ENCODE measurements around the gene CDHR2.
"Not testable (repeated sequence)": the region's sequence is repeated elsewhere in the genome, so short reads cannot be mapped to it uniquely, and the experiment has no call there.

CDHR2 gene

DNA sequence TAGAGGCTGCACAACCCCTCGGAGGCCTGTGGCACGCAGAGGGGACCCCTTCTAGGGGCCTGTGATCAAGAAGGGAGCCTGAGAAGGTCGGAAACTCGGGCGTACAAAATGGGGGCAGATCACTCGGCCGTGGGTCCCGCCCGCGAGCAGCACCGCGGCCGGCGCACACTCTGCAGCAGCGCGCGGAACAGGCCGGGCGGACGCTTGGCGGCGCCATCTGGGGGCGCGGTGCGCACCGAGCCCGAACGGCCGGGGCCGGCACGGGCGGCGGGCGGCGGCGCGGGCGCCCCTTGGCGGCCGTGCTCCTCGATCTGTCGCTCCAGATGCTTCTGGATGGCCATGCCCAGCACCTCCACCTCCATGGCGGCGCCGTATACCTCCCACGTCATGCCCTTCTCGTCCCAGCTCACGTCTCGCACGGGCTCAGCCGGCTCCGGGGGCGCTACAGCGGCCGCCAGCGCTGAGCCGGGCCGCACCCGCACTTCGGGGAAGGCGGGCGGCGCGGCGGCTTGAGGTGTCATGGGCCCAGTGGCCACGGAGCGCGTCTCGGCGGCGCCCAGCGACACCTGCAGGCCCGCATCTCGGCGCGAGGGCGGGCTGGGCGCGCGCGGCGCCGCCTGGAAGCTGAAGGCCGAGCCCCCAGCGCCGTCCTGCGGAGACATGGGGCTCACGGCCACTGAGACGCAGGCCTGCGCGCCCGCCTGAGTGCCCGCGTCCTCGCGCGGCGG is 47.7 kb downstream of the CDHR2 start:
- TF ChIP-seq, protein P1, sequence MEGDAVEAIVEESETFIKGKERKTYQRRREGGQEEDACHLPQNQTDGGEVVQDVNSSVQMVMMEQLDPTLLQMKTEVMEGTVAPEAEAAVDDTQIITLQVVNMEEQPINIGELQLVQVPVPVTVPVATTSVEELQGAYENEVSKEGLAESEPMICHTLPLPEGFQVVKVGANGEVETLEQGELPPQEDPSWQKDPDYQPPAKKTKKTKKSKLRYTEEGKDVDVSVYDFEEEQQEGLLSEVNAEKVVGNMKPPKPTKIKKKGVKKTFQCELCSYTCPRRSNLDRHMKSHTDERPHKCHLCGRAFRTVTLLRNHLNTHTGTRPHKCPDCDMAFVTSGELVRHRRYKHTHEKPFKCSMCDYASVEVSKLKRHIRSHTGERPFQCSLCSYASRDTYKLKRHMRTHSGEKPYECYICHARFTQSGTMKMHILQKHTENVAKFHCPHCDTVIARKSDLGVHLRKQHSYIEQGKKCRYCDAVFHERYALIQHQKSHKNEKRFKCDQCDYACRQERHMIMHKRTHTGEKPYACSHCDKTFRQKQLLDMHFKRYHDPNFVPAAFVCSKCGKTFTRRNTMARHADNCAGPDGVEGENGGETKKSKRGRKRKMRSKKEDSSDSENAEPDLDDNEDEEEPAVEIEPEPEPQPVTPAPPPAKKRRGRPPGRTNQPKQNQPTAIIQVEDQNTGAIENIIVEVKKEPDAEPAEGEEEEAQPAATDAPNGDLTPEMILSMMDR (IDR thresholded peaks at IDR 0.05; ENCODE audit: extremely low read depth, missing control alignments), result peak; percentile 50
- DNase-seq (ENCODE audit: low spot score), result peak; percentile 88

DNA sequence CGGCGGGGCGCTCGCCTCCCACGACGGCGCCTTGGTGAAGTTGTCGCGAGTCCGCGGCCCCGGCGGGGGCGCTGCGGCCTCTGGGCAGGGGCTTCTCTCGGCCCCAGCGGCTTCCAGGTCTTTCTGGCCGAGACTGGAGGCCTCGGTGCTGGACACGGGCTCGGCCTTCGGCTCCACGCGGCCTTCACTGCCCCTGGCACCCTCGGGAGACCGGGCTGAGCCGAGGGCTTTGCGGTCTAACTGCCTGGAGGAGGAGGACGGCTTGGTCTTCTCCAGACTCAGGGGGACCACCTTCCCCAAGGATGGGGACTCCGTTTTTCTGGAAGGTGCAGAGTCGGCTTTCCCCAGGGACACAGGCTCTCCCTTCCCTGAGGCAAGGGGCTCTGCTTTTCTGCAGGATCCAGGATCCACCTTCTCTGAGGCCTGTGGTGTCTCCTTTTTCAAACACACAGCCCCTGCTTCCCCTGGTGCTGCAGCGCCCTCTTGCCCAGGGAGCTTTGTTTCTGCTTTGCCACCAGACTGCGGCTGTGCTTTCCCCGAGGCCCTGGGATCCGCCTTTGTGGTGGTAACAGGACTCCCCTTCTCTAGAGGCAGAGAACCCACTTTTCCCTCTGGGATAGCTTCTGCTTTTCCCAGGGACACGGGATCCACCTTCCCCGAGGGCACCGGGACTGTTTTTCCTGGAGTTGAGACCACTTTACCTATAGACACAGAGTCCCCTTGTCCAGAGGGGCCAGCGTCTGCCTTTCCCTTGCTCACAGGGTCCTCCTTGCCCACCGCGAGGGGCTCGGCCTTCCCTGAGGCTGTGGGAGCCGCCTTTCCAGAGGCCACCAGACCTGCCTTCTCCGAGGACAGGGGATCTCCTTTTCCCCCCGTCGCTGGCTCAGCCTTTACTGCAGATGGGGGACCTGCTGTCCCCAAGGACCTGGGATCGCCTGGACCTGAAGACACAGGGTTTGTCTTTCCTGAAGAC is 48.6 kb downstream of the CDHR2 start:
- TF ChIP-seq, protein P1 (IDR thresholded peaks at IDR 0.05; ENCODE audit: extremely low read depth, missing control alignments), result no peak
- no peak for DNase-seq (ENCODE audit: low spot score)

DNA sequence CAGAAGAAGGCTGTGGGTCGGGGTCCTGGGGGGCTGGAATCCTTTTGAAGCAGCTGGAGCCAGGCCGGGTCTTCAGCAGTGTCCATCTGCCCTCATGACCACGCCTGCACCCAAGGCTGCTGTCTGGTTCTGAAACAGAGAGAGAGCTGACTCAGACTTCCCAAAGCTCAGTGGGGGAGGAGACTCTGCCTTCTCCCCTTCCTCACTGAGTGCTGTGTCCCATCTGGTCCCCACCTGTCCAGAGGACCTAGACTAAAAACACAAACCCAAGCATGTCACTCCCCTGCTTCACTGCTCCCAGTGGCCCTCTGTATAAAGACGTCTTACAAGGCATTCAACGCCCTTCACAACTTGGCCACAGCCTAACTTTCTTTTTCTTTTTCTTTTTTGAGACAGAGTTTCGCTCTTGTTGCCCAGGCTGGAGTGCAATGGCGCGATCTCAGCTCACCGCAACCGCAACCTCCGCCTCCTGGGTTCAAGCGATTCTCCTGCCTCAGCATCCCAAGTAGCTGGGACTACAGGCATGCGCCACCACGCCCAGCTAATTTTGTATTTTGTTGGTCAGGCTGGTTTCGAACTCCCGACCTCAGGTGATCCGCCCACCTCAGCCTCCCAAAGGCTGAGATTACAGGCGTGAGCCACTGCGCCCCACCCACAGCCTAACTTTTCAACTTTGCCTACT is 50.7 kb downstream of the CDHR2 start:
- not testable (repeated sequence) for DNase-seq (ENCODE audit: low spot score)

DNA sequence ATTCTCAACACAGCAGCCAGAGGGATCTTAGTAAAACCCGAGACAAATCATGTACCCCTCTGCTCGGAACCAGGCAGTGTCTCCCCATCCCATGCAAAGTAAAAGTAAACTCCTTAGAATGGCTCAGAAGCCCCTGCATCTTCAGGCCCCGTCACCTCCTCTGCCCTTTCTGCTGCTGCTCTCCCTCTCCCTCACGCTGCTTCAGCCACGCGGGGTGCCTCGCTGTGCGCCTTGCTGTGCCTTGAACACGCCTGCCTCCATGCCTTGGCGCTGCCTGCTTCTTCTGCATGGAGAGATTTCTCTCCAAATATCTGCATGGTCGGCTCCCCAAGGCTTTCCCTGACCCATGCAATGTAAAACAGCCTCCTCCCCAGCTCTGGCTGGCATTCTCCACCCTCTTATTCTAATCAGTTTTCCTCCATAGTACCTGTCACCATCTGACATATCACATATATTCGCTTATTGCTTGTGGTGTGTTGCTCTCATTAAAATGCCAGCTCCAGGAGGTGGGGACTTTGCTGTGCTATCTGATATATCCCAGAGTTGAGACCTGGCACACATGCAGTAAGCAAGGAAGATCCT is 52.9 kb downstream of the CDHR2 start:
- DNase-seq (ENCODE audit: low spot score), result no peak
- TF ChIP-seq, protein P1 (IDR thresholded peaks at IDR 0.05; ENCODE audit: extremely low read depth, missing control alignments), result no peak

DNA sequence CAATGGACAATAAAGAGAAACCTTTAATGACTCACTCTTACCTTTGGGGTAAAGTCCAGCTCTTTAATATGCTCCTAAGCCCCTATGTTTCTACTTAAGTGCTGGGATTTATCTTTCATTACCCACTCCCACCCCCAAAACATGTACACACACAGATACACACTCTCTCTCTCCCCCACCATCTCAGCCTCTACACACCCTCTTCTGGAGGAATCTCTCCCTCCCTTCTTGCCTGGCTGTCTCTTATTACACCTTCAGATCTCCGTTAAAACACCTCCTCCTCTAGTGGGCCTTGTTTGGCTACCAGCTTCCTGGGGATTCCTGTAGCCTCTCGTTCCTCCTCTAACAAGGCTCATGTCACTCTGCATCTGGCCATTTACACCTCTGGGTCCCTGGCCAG is 53.9 kb downstream of the CDHR2 start:
- TF ChIP-seq, protein P1 (IDR thresholded peaks at IDR 0.05; ENCODE audit: extremely low read depth, missing control alignments), result no peak
- no peak for DNase-seq (ENCODE audit: low spot score)

DNA sequence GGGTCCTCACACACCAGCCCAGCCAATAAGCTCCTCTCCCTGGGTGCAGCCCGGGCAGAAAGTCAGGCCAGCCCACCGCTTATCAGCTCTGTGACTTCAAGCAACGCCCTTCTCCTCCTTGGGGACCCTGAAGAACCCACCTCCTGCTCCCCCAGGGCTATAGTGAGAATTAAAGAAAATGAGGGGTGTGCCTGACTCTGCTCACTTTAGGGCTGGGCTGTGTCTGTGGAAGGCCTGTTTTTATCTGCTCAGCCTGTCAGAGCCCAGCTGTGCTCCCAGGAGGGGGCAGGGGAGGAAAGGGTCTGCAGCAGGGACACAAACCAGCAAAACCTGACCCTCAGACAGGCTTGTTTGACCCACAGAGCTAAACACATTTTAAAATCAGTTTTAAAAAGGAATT is 56.9 kb downstream of the CDHR2 start:
- no peak for DNase-seq (ENCODE audit: low spot score)
- TF ChIP-seq, protein P1 (IDR thresholded peaks at IDR 0.05; ENCODE audit: extremely low read depth, missing control alignments), result no peak

DNA sequence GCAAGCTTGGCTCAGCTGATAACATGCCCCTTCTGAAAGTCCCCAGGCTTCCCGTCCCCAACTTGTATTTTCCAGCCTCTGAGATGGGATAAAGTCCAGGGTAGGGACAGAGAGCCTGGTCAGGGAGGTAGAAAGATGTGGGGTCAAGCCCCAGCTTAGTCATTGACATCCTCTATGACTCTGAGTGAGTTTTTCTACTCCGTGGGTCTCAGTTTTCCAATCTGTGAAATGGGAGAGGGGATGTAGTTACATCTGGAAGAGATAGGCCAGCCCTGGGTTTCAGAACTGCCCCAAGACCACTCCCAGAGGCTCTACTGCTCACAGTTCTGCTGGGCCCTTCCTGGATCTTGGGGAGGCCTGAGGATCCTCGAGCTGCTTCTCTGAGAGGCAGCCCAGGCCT is 57.7 kb downstream of the CDHR2 start:
- TF ChIP-seq, protein P1 (IDR thresholded peaks at IDR 0.05; ENCODE audit: extremely low read depth, missing control alignments), result no peak
- no peak for DNase-seq (ENCODE audit: low spot score)
